Stimulated activated memory B cell treated with anti-CD40 and anti-IgM and Interleukin-4, amounts not matched to agents 10 μg/mL and 1 μg/mL and 100 μg/mL, for 72 hours (primary cell): ENCODE results near the gene NGFR.
A peak's percentile ranks its signal among the peaks of the same experiment; 100 is the strongest.

Source experiments
- ATAC-seq: fragments of 150-1000 bp; cut with Tn5 transposase; 2 replicates; pipeline ENCODE4 v1.10.0; 2021
- H3K27ac Mint-ChIP-seq: one replicate; pipeline ENCODE4 v1.8.0; 2022; ENCODE audit warnings: mild to moderate bottlenecking, mixed read lengths
- H3K27me3 Mint-ChIP-seq: one replicate; pipeline ENCODE4 v1.8.0; 2022; ENCODE audit warnings: mixed read lengths
- H3K36me3 Mint-ChIP-seq: one replicate; pipeline ENCODE4 v1.8.0; 2022; ENCODE audit warnings: mixed read lengths
- H3K4me1 Mint-ChIP-seq: one replicate; pipeline ENCODE4 v1.8.0; 2022; ENCODE audit warnings: mixed read lengths
- H3K4me3 Mint-ChIP-seq: one replicate; pipeline ENCODE4 v1.8.0; 2022; ENCODE audit warnings: mild to moderate bottlenecking, moderate library complexity, mixed read lengths
- H3K9me3 Mint-ChIP-seq: one replicate; pipeline ENCODE4 v1.8.0; 2022; ENCODE audit warnings: mixed read lengths

Gene NGFR

GRCh38 chr17:49514071-49514721 is 19.1 kb downstream of the NGFR start:
- Mint-ChIP-seq H3K27ac (no peak overlapping the region), H3K27me3 (peaks cover 42% of the 10 kb centered on the region), H3K4me3 (no peak overlapping the region), H3K4me1 (peaks cover 7% of the 10 kb centered on the region), H3K9me3 (no peaks in the 10 kb centered on the region), H3K36me3 (no peaks in the 10 kb centered on the region)
- ATAC-seq = no peak

- no peaks in the 10 kb centered on the region for H3K9me3 Mint-ChIP-seq
- H3K4me3 Mint-ChIP-seq = no peak overlapping the region
- H3K4me1 Mint-ChIP-seq = peaks cover 7% of the 10 kb centered on the region
- no peaks in the 10 kb centered on the region for H3K36me3 Mint-ChIP-seq
- ATAC-seq = peak; percentile 52
- peaks cover 45% of the 10 kb centered on the region for H3K27me3 Mint-ChIP-seq
- H3K27ac Mint-ChIP-seq = peak overlapping the region; percentile 38
These were observed 20.2 kb downstream of the NGFR start for GRCh38 chr17:49515196-49515770.

GRCh38 chr17:49516180-49516579 is 21.1 kb downstream of the NGFR start:
- Mint-ChIP-seq H3K27ac (no peak overlapping the region), H3K27me3 (peaks cover 54% of the 10 kb centered on the region), H3K36me3 (no peaks in the 10 kb centered on the region)

GRCh38 chr17:49518346-49519078 is 23.4 kb downstream of the NGFR start:
- Mint-ChIP-seq H3K27ac (no peak overlapping the region), H3K4me1 (peaks cover 7% of the 10 kb centered on the region), H3K9me3 (no peaks in the 10 kb centered on the region), H3K4me3 (no peak overlapping the region), H3K36me3 (no peaks in the 10 kb centered on the region), H3K27me3 (peaks cover 69% of the 10 kb centered on the region)
- ATAC-seq = no peak

More at GRCh38 chr17:49516180-49516579, 21.1 kb downstream of the NGFR start:
- H3K9me3 Mint-ChIP-seq = no peaks in the 10 kb centered on the region
- no peak overlapping the region for H3K4me3 Mint-ChIP-seq
- H3K4me1 Mint-ChIP-seq = peaks cover 7% of the 10 kb centered on the region
- ATAC-seq = no peak

- H3K4me3 Mint-ChIP-seq = no peak overlapping the region
- H3K36me3 Mint-ChIP-seq = no peaks in the 10 kb centered on the region
- H3K27me3 Mint-ChIP-seq = peaks cover 68% of the 10 kb centered on the region
- H3K27ac Mint-ChIP-seq = no peak overlapping the region
- no peak for ATAC-seq
- H3K9me3 Mint-ChIP-seq = no peaks in the 10 kb centered on the region
- peaks cover 7% of the 10 kb centered on the region for H3K4me1 Mint-ChIP-seq
These were observed 24.7 kb downstream of the NGFR start for GRCh38 chr17:49519781-49520180.

- peaks cover 61% of the 10 kb centered on the region for H3K27me3 Mint-ChIP-seq
- no peaks in the 10 kb centered on the region for H3K9me3 Mint-ChIP-seq
- ATAC-seq = no peak
- H3K27ac Mint-ChIP-seq = no peak overlapping the region
- H3K36me3 Mint-ChIP-seq = no peaks in the 10 kb centered on the region
- H3K4me1 Mint-ChIP-seq = no peaks in the 10 kb centered on the region
- no peak overlapping the region for H3K4me3 Mint-ChIP-seq
These were observed 25.4 kb downstream of the NGFR start for GRCh38 chr17:49520386-49521087.

GRCh38 chr17:49521088-49521450 is 26.0 kb downstream of the NGFR start:
- H3K4me3 Mint-ChIP-seq = no peak overlapping the region
- ATAC-seq = no peak
- peaks cover 56% of the 10 kb centered on the region for H3K27me3 Mint-ChIP-seq
- no peaks in the 10 kb centered on the region for H3K4me1 Mint-ChIP-seq
- H3K36me3 Mint-ChIP-seq = no peaks in the 10 kb centered on the region
- H3K27ac Mint-ChIP-seq = no peak overlapping the region
- no peaks in the 10 kb centered on the region for H3K9me3 Mint-ChIP-seq

- Mint-ChIP-seq H3K4me3 (no peak overlapping the region), H3K9me3 (no peaks in the 10 kb centered on the region), H3K4me1 (no peaks in the 10 kb centered on the region), H3K27me3 (peaks cover 56% of the 10 kb centered on the region), H3K27ac (no peak overlapping the region), H3K36me3 (no peaks in the 10 kb centered on the region)
- ATAC-seq = no peak
These were observed 26.6 kb downstream of the NGFR start for GRCh38 chr17:49521471-49522356.

GRCh38 chr17:49522357-49522890 is 27.3 kb downstream of the NGFR start:
- ATAC-seq = no peak
- Mint-ChIP-seq H3K9me3 (no peaks in the 10 kb centered on the region), H3K4me3 (no peak overlapping the region), H3K36me3 (no peaks in the 10 kb centered on the region), H3K27me3 (peaks cover 63% of the 10 kb centered on the region), H3K4me1 (no peaks in the 10 kb centered on the region), H3K27ac (no peak overlapping the region)

GRCh38 chr17:49523196-49523595 is 28.1 kb downstream of the NGFR start:
- H3K27me3 Mint-ChIP-seq = peaks cover 63% of the 10 kb centered on the region
- H3K27ac Mint-ChIP-seq = no peak overlapping the region
- no peak for ATAC-seq
- no peak overlapping the region for H3K4me3 Mint-ChIP-seq
- H3K9me3 Mint-ChIP-seq = no peaks in the 10 kb centered on the region
- no peaks in the 10 kb centered on the region for H3K4me1 Mint-ChIP-seq
- no peaks in the 10 kb centered on the region for H3K36me3 Mint-ChIP-seq

- ATAC-seq = no peak
- Mint-ChIP-seq H3K36me3 (no peaks in the 10 kb centered on the region), H3K27me3 (peaks cover 64% of the 10 kb centered on the region), H3K9me3 (no peaks in the 10 kb centered on the region), H3K27ac (no peak overlapping the region), H3K4me1 (no peaks in the 10 kb centered on the region), H3K4me3 (no peak overlapping the region)
These were observed 28.8 kb downstream of the NGFR start for GRCh38 chr17:49523706-49524472.

GRCh38 chr17:49524473-49525359 is 29.6 kb downstream of the NGFR start:
- H3K4me3 Mint-ChIP-seq = no peak overlapping the region
- no peak for ATAC-seq

More at GRCh38 chr17:49524473-49525359, 29.6 kb downstream of the NGFR start:
- Mint-ChIP-seq H3K9me3 (no peaks in the 10 kb centered on the region), H3K27ac (no peak overlapping the region), H3K4me1 (no peaks in the 10 kb centered on the region), H3K36me3 (no peaks in the 10 kb centered on the region), H3K27me3 (peaks cover 65% of the 10 kb centered on the region)
